ENCODE results near the gene ZNF536.

DNA sequence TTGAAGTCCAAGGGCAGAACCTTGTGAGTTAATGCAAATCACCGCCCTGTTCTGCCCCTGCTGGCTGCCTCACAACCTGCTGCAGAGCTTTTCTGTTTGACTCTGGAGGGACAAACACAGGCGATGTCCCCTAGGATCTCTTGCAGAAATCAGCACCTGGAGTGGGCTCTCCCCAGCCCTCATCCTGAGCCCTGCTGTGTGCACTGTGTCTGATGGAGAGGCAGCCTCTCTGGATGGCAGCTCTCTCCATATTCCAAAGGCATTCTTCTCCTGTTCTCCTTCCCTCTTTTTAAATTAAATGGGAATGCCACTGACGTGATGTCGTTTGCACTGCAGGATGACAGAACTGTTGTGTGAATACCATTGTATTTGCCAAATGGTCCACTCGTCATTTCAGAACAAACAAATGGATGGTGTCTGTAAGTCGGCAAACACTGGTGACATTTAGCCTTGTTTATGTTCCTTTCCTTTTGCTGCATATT, 184.1 kb downstream of the ZNF536 start:
- TF ChIP-seq, protein P1, sequence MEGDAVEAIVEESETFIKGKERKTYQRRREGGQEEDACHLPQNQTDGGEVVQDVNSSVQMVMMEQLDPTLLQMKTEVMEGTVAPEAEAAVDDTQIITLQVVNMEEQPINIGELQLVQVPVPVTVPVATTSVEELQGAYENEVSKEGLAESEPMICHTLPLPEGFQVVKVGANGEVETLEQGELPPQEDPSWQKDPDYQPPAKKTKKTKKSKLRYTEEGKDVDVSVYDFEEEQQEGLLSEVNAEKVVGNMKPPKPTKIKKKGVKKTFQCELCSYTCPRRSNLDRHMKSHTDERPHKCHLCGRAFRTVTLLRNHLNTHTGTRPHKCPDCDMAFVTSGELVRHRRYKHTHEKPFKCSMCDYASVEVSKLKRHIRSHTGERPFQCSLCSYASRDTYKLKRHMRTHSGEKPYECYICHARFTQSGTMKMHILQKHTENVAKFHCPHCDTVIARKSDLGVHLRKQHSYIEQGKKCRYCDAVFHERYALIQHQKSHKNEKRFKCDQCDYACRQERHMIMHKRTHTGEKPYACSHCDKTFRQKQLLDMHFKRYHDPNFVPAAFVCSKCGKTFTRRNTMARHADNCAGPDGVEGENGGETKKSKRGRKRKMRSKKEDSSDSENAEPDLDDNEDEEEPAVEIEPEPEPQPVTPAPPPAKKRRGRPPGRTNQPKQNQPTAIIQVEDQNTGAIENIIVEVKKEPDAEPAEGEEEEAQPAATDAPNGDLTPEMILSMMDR (IDR thresholded peaks at IDR 0.05): no peak
- TF ChIP-seq POLR2A (IDR thresholded peaks at IDR 0.05): no peak

All from esophagus squamous epithelium (tissue), 4 donors.